CD4-positive, alpha-beta memory T cell (primary cell): ENCODE results near the gene CDH16. TPM values are rescaled to one million over a fixed set of nuclear protein-coding genes. Genes with fewer than 3 reads are reported as not detected.
A peak's percentile ranks its signal among the peaks of the same experiment; 100 is the strongest.

ENCODE experiments used
- CTCF ChIA-PET: fragments of 350-600 bp; sonication (Branson Sonifier 250); formaldehyde crosslinking; loops from one replicate; lab custom pipeline; 2021; ENCODE audit warnings: inconsistent platforms; ENCODE audit not compliant: partially characterized antibody; lab: Charles Lee
- POLR2A ChIA-PET: fragments of 350-600 bp; sonication (Branson Sonifier 250); formaldehyde crosslinking; loops from one replicate; lab custom pipeline; 2021; ENCODE audit not compliant: partially characterized antibody; lab: Charles Lee
- DNase-seq, 5 donors: peaks; one replicate each; pipeline versions ENCODE4 v3.0.0 to v3.0.0-alpha.2; 2020 to 2022; ENCODE audit warnings: mixed read lengths in 1 of 5
- H3K27ac ChIP-seq: one replicate; pipeline ENCODE4 v1.7.0; 2013; ENCODE audit warnings: low read depth, low read length
- H3K27me3 ChIP-seq: 2 replicates; pipeline ENCODE4 v1.7.0; 2013; ENCODE audit warnings: mild to moderate bottlenecking, low read length, moderate library complexity; ENCODE audit not compliant: insufficient read depth
- H3K36me3 ChIP-seq: 2 replicates; pipeline ENCODE4 v1.7.0; 2013; ENCODE audit warnings: mild to moderate bottlenecking, low read length, moderate library complexity; ENCODE audit not compliant: insufficient read depth
- H3K4me1 ChIP-seq: 2 replicates; pipeline ENCODE4 v1.7.0; 2013; ENCODE audit warnings: mild to moderate bottlenecking, low read length, moderate library complexity; ENCODE audit not compliant: insufficient read depth
- H3K4me3 ChIP-seq, 2 donors: one replicate each; pipeline ENCODE4 v1.7.0; 2013; ENCODE audit warnings: low read length in 2 of 2, mild to moderate bottlenecking in 1 of 2
- H3K9me3 ChIP-seq, 2 donors: one replicate each; pipeline ENCODE4 v1.7.0; 2013; ENCODE audit warnings: low read length in 2 of 2, control low read depth in 1 of 2; ENCODE audit not compliant: control insufficient read depth in 1 of 2
- H3K27ac Mint-ChIP-seq, 7 donors: one replicate each; pipeline ENCODE4 v1.8.0; 2020 to 2021; ENCODE audit warnings: mixed read lengths in 7 of 7, mild to moderate bottlenecking in 6 of 7, inconsistent platforms in 3 of 7, moderate library complexity in 3 of 7
- H3K27me3 Mint-ChIP-seq, 2 donors: one replicate each; pipeline ENCODE4 v1.8.0; 2020 to 2021; ENCODE audit warnings: mixed read lengths in 2 of 2
- H3K36me3 Mint-ChIP-seq, 2 donors: one replicate each; pipeline ENCODE4 v1.8.0; 2020 to 2021; ENCODE audit warnings: mixed read lengths in 2 of 2, inconsistent platforms in 1 of 2, mild to moderate bottlenecking in 1 of 2
- H3K4me1 Mint-ChIP-seq, 4 donors: one replicate each; pipeline ENCODE4 v1.8.0; 2020 to 2021; ENCODE audit warnings: mixed read lengths in 4 of 4, mild to moderate bottlenecking in 1 of 4
- H3K4me3 Mint-ChIP-seq, 8 donors: one replicate each; pipeline ENCODE4 v1.8.0; 2020 to 2021; ENCODE audit warnings: mixed read lengths in 8 of 8, mild to moderate bottlenecking in 7 of 8, moderate library complexity in 6 of 8, inconsistent platforms in 3 of 8
- H3K9me3 Mint-ChIP-seq, 8 donors: one replicate each; pipeline ENCODE4 v1.8.0; 2020 to 2021; ENCODE audit warnings: mixed read lengths in 8 of 8, mild to moderate bottlenecking in 5 of 8, inconsistent platforms in 3 of 8, moderate library complexity in 1 of 8
- intact Hi-C: fragments of 100-400 bp; cut with micrococcal nuclease; formaldehyde crosslinking; loops from one replicate; pipeline ENCODE4 v1.15.1; 2023
- polyA plus RNA-seq, 2 donors: library from polyadenylated mRNA; unstranded; fragments of 300-500 nt; fragmentation: Illumina TruSeq; gene quantifications; one replicate each; pipeline ENCODE4 v1.2.3, GENCODE V29; 2021
- total RNA-seq, 2 experiments: library from RNA; stranded (reverse); gene quantifications; one replicate each; pipeline ENCODE4 v1.2.3, GENCODE V29; 2021

Gene CDH16
- total and polyA plus RNA-seq, 4 experiments from 2014 or later: not detected

DNA sequence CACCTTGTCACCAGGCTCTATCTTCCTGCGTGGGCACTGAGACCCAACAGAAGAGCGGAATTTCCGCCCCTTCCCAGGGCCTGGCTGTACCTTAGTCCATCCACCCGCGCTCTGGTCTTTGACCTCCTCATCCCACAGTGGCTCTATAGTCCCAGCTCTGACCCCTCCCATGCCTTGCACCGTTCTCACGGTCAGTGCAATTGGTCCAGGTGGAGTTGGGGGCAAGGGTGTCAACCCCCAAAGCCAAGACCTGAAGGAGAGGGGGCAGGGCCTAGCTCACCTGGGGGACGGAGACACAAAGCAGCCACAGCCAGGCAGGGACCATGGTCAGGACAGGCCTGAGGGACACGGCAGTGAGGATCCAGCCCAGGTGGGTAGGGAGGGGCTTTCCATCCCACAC, 944 bp downstream of the CDH16 start:
- H3K4me1 Mint-ChIP-seq: no peaks in the 10 kb centered on the region
- no peaks in the 10 kb centered on the region for H3K36me3 Mint-ChIP-seq
- H3K9me3 Mint-ChIP-seq: no peaks in the 10 kb centered on the region
- no peak overlapping the region for H3K4me3 Mint-ChIP-seq
- Histone ChIP-seq H3K27ac (no peak overlapping the region), H3K9me3 (no peaks in the 10 kb centered on the region), H3K4me3 (no peak overlapping the region), H3K4me1 (no peaks in the 10 kb centered on the region), H3K36me3 (no peaks in the 10 kb centered on the region), H3K27me3 (no peaks in the 10 kb centered on the region)
- intact Hi-C loops: no loop called here
- H3K27ac Mint-ChIP-seq: no peak overlapping the region
- ChIA-PET CTCF (interaction anchor here (0.9 kb wide), 1 partner anchor 127 kb away, joined by 3 read pairs; no protein-coding TSS in a partner anchor), POLR2A (no interaction called here)
- peaks cover 5 to 6% of the 10 kb centered on the region in 2 donors for H3K27me3 Mint-ChIP-seq
- DNase-seq: no peak

DNA sequence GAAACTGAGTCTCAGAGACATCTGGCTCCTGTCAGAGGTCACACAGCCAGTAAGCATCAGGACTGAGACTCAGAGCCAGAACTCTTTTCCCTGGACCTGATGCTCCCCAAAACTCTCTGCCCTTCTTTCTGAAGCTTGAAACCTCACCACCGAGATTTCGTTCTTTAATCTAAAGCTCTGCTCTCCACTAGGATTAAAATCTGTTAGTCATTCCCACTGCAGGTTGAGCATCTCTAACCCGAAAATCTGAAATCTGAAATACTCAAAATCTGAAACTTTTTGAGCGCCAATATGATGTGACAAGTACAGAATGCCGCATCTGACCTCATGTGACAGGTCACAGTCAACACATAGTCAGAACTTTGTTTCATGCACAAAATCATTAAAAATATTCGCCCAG, 2.2 kb downstream of the CDH16 start:
- Mint-ChIP-seq H3K4me3 (no peak overlapping the region), H3K4me1 (no peaks in the 10 kb centered on the region), H3K27me3 (peaks cover 5 to 6% of the 10 kb centered on the region in 2 donors), H3K9me3 (no peaks in the 10 kb centered on the region), H3K27ac (no peak overlapping the region), H3K36me3 (no peaks in the 10 kb centered on the region)
- Histone ChIP-seq H3K27ac (no peak overlapping the region), H3K9me3 (no peaks in the 10 kb centered on the region), H3K36me3 (no peaks in the 10 kb centered on the region), H3K4me1 (no peaks in the 10 kb centered on the region), H3K27me3 (no peaks in the 10 kb centered on the region), H3K4me3 (no peak overlapping the region)
- ChIA-PET POLR2A (no interaction called here), CTCF (no interaction called here)
- intact Hi-C loops: no loop called here
- DNase-seq: peak in 1 of 5 donors; percentile 18

DNA sequence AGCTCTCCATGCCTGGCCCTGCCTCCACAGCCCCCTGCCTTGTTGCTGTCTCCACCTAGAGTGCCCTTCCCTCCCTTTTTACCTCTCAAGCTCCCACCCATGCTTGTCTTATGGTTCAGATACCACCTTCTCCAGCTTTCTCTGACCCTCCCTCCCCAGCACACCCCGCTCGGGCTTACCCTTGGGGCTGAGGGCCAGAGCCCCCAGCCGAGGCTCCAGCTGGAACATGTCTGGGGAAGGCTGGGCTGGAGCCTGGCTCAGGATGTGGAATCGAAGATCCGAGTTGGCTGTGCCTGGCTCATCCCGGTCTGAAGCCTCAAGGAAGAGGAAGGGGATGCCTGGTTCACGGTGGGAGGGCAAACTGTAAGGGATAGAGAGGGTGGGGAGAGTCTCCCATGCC, 3.6 kb downstream of the CDH16 start:
- H3K4me1 Mint-ChIP-seq: no peaks in the 10 kb centered on the region
- intact Hi-C loops: no loop called here
- Histone ChIP-seq H3K27me3 (no peaks in the 10 kb centered on the region), H3K9me3 (no peaks in the 10 kb centered on the region), H3K27ac (no peak overlapping the region), H3K4me1 (no peaks in the 10 kb centered on the region), H3K36me3 (no peaks in the 10 kb centered on the region), H3K4me3 (no peak overlapping the region)
- H3K27me3 Mint-ChIP-seq: peaks cover 3 to 4% of the 10 kb centered on the region in 2 donors
- H3K27ac Mint-ChIP-seq: no peak overlapping the region
- no peaks in the 10 kb centered on the region for H3K9me3 Mint-ChIP-seq
- no peaks in the 10 kb centered on the region for H3K36me3 Mint-ChIP-seq
- CTCF ChIA-PET: interaction anchor here (0.9 kb wide), 1 partner anchor 14 kb away, joined by 3 read pairs; no protein-coding TSS in a partner anchor
- H3K4me3 Mint-ChIP-seq: no peak overlapping the region
- POLR2A ChIA-PET: interaction anchor here (1.2 kb wide), 1 partner anchor 19 kb away, joined by 3 read pairs; no protein-coding TSS in a partner anchor
- DNase-seq: peak in 1 of 5 donors; percentile 13

DNA sequence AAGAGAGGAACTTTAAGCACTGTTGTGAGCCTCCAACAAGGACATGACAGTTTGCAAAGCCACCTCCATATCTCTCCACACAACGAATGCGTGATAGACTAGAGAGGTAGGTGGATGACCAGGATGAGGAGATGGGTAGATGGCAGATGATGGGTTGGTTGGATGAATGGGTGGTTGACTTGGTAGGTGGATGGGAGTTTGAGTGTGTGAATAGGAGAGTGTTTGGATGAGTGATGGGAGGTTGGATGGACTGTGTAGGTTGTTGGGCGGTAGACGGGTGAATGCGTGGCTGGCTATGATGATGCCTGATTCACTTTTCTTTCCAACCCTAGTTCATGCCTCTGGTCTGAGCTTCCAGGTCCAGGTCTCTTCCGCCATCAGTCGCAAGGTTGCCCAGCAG, 4.1 kb downstream of the CDH16 start:
- Mint-ChIP-seq H3K27me3 (peaks cover 3 to 4% of the 10 kb centered on the region in 2 donors), H3K4me1 (no peaks in the 10 kb centered on the region), H3K27ac (no peak overlapping the region), H3K9me3 (no peaks in the 10 kb centered on the region), H3K4me3 (no peak overlapping the region), H3K36me3 (no peaks in the 10 kb centered on the region)
- no peaks in the 10 kb centered on the region for H3K4me1 ChIP-seq
- intact Hi-C loops: no loop called here
- H3K9me3 ChIP-seq: no peaks in the 10 kb centered on the region
- no peaks in the 10 kb centered on the region for H3K27me3 ChIP-seq
- H3K4me3 ChIP-seq: no peak overlapping the region
- ChIA-PET POLR2A (interaction anchor here (1.2 kb wide), 1 partner anchor 19 kb away, joined by 3 read pairs; no protein-coding TSS in a partner anchor), CTCF (interaction anchor here (0.9 kb wide), 1 partner anchor 14 kb away, joined by 3 read pairs; no protein-coding TSS in a partner anchor)
- H3K36me3 ChIP-seq: no peaks in the 10 kb centered on the region
- DNase-seq: no peak
- no peak overlapping the region for H3K27ac ChIP-seq

DNA sequence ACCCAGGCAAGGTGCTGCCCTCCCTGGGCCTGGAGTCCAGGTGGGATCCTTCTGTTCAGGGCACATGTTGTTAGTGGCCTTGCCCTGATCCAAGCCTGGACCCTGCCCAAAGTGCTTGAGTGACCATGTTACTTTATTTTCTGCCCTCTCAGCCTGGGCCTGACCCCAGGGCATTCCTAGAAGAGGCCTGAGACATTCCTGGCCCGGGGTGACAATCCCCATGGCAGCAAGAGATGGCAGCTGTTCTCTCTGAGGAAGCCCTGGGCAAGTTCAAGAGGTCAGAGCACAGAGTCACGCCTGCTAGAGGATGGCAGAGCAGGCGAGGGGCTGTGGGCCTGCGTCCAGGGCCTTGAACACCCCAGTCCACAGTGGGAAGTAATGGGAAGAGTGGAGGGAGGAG, 5.0 kb downstream of the CDH16 start:
- H3K27me3 ChIP-seq: no peaks in the 10 kb centered on the region
- H3K4me1 ChIP-seq: no peaks in the 10 kb centered on the region
- DNase-seq: no peak
- Mint-ChIP-seq H3K4me1 (no peaks in the 10 kb centered on the region), H3K4me3 (no peak overlapping the region), H3K27me3 (peaks cover 0 to 1% of the 10 kb centered on the region in 2 donors), H3K9me3 (no peaks in the 10 kb centered on the region), H3K27ac (no peak overlapping the region), H3K36me3 (no peaks in the 10 kb centered on the region)
- intact Hi-C loops: no loop called here
- H3K27ac ChIP-seq: no peak overlapping the region
- POLR2A ChIA-PET: no interaction called here
- no peak overlapping the region for H3K4me3 ChIP-seq
- CTCF ChIA-PET: no interaction called here
- no peaks in the 10 kb centered on the region for H3K36me3 ChIP-seq
- no peaks in the 10 kb centered on the region for H3K9me3 ChIP-seq

DNA sequence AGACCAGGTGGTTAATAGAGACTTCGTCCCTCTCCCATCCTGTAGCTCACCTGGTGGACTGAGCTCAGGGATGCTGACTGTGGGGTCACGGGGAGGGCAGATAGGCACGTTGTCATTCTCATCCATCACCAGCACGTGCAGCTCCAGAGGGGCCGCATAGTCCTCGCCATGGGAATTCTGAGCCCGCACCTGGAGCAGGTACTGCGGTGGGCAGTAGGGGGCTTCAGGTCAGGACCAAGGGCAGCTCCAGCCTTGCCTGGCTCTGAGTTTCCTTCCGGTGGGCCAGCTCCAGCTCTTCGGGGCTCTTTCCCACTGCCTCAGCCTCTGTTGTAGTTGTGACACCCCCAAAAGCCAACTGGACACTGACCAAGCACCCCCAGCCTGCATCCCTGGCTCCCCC, 5.6 kb downstream of the CDH16 start:
- H3K9me3 Mint-ChIP-seq: no peaks in the 10 kb centered on the region
- Histone ChIP-seq H3K27ac (no peak overlapping the region), H3K9me3 (no peaks in the 10 kb centered on the region), H3K4me3 (no peak overlapping the region), H3K4me1 (no peaks in the 10 kb centered on the region), H3K27me3 (no peaks in the 10 kb centered on the region), H3K36me3 (no peaks in the 10 kb centered on the region)
- peaks cover 0 to 1% of the 10 kb centered on the region in 2 donors for H3K27me3 Mint-ChIP-seq
- POLR2A ChIA-PET: no interaction called here
- DNase-seq: no peak
- H3K36me3 Mint-ChIP-seq: no peaks in the 10 kb centered on the region
- no peak overlapping the region for H3K4me3 Mint-ChIP-seq
- CTCF ChIA-PET: interaction anchor here (0.6 kb wide), 1 partner anchor 31 kb away, joined by 3 read pairs; no protein-coding TSS in a partner anchor
- H3K4me1 Mint-ChIP-seq: no peaks in the 10 kb centered on the region
- H3K27ac Mint-ChIP-seq: no peak overlapping the region
- intact Hi-C loops: no loop called here

DNA sequence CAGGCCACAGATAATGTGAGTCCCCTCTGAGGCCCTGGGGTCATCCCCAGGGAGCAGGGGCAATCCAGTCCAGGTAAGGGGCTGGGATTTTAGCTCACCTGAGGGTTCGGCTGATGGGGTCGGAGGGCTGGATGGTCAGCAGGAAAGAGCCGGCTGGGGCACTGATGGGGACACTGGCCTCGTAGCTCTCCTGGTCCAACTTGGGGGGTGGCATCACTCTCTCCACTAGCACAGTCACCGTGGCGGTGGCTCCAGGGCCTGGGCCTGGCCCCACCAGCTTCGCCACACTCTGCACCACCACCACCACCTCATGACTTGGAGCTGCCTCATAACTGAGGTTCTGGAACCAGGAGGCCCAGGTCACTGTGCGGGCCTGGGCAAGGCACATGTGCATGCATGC, 6.9 kb downstream of the CDH16 start:
- no peaks in the 10 kb centered on the region for H3K4me1 ChIP-seq
- Mint-ChIP-seq H3K4me1 (no peaks in the 10 kb centered on the region), H3K9me3 (no peaks in the 10 kb centered on the region), H3K4me3 (no peak overlapping the region), H3K27ac (no peak overlapping the region), H3K27me3 (peaks cover 0 to 1% of the 10 kb centered on the region in 2 donors), H3K36me3 (no peaks in the 10 kb centered on the region)
- CTCF ChIA-PET: no interaction called here
- no peaks in the 10 kb centered on the region for H3K9me3 ChIP-seq
- no peaks in the 10 kb centered on the region for H3K27me3 ChIP-seq
- H3K27ac ChIP-seq: no peak overlapping the region
- DNase-seq: no peak
- H3K4me3 ChIP-seq: no peak overlapping the region
- POLR2A ChIA-PET: no interaction called here
- intact Hi-C loops: no loop called here
- no peaks in the 10 kb centered on the region for H3K36me3 ChIP-seq
